Epidermal melanocyte (primary cell): ENCODE results near the gene ALG10B.
"Not testable (repeated sequence)": the region's sequence is repeated elsewhere in the genome, so short reads cannot be mapped to it uniquely, and the experiment has no call there.

Experiments used
- DNase-seq: peaks from one replicate; pipeline ENCODE4 v3.0.0; 2011; ENCODE audit warnings: low spot score; ENCODE audit not compliant: insufficient read length

The ALG10B gene

GRCh38 chr12:38316391-38317129 lies at the start of gene ALG10B:
Gene ALG10B, plus strand, starts transcription at chr12:38316774. Its CDS starts 120 bp downstream, at chr12:38316894.
- peak; percentile 64 for DNase-seq

DNA sequence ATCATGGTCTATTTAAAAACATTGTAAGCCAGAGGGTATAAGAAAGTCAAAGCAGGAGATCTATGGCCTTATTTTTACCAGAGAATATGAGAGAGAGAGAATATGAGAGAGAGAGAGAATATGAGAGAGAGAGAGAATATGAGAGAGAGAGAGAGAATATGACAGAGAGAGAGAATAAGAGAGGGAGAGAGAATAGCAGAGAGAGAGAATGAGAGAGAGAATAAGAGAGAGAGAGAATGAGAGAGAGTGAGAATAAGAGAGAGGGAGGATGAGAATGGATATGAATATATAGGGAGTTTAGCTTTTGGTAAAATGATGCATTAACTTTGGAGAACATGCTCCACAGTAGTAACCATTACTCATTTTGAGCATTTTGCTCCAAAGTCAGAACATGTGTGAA lies 48.0 kb upstream of the ALG10B start:
- no peak for DNase-seq

- DNase-seq, result no peak
These were observed 46.7 kb upstream of the ALG10B start for GRCh38 chr12:38269897-38270296.

GRCh38 chr12:38279756-38280155 lies 36.8 kb upstream of the ALG10B start:
- no peak for DNase-seq

GRCh38 chr12:38282886-38283285 lies 33.7 kb upstream of the ALG10B start:
- DNase-seq, result no peak

- no peak for DNase-seq
These were observed 27.2 kb upstream of the ALG10B start for GRCh38 chr12:38289396-38289795.

DNA sequence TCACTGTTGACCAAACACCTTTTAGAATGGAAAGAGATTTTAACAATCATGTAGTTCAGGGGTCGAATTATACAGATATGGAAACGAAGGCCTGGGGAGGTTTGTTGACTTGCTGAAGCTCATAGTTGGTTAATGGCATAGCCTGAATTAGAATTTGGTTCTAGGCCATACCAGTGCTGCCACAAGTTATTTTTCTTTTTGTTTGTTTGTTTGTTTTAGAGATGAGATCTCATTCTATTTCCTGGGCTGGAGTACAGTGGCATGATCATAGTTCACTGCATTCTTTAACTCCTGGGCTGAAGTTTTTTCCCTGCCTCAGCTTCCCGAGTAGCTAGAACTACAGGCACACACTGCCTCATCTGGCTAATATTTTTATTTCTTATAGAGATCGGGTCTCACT lies 25.4 kb upstream of the ALG10B start:
- DNase-seq, result no peak

- DNase-seq, result not testable (repeated sequence)
These were observed 13.6 kb upstream of the ALG10B start for GRCh38 chr12:38302972-38303371.

DNA sequence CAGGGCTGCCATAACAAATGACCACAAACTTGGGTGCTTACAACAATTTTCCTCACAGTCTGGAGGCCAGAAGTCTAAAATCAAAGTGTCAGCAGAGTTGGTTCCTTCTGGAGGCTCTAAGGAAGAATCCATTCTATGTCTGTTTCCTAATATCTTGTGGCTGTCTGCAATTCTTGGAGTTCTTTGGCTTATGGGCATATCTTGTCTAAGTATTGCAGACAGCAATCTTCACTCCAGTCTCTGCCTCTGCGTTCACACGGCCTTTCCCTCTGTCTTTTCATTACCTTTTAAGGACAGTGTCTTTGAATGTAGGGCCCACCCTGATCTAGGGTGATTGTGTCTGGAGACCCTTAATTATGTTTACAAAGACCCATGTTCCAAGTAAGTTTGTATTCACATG lies 5.4 kb downstream of the ALG10B start:
- DNase-seq, result not testable (repeated sequence)

- no peak for DNase-seq
These were observed 8.3 kb downstream of the ALG10B start for GRCh38 chr12:38324912-38325311.

- DNase-seq, result no peak
These were observed 10.8 kb downstream of the ALG10B start for GRCh38 chr12:38327356-38327755.

DNA sequence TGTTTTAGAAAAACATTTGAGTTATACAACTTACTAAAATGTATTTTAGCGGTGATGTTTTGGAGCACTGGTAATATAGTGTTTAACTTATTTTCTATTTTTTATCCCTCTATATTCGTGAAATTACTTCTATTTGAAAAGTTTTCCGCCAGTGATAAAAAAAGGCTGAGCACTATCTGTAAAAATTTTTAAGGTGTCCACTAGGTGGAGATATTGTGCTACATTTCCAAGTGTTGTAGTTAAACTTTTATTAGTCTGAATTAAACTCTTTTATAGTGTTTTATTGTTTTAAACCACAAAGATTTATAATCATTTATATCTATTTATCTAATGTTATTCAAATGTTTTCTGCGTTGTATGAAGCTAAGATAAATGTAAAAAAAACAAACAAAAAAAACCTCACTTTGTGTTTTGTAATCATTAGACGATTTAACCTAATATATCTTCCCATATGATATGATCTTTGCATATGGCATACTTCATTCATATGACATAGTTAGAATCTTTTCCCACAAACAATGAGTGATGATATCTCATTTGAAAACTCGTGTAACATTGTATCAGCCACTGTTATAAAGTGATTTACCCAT lies 11.8 kb downstream of the ALG10B start:
- no peak for DNase-seq

GRCh38 chr12:38330414-38330813 lies 13.8 kb downstream of the ALG10B start:
- DNase-seq, result not testable (repeated sequence)

GRCh38 chr12:38332814-38333213 lies 16.2 kb downstream of the ALG10B start:
- no peak for DNase-seq

DNA sequence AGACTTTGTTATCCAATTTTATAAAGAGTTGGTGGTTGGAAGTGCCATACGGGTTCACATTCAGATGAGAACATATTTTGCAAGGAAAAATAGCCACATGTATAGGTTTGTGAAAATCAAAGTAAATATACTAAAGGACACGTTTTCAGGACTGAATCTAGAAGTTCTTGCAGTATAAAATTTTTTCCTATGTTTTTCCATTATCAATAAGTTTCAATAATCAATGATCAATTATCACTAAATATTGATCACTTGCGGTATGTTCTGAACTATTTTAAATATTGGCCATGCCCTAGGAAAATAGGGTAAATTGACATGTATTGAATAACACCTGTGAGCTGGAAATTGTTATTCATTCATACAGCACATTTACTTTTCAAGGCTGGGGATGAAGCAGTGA lies 25.9 kb downstream of the ALG10B start:
- DNase-seq, result no peak

- not testable (repeated sequence) for DNase-seq
These were observed 26.7 kb downstream of the ALG10B start for GRCh38 chr12:38343256-38343655.

DNA sequence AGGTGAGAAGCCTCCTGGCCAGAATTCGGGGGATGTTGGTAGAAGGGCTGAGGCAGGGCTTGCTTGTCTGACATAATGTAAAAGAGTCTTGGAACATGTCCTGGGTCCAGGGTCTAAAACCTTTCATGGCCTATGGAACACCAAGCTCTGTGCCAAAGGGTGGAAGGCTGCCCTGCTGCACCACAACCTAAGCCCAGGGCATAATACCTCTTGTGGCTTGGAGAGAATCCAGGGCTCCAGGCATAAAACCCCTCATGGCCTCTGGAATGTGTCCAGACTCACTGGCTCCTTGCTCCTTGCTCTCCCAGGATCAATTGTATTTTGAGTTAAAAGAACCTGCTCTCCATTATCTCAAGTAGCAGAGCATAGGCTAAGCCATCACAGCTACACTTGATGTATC lies 27.3 kb downstream of the ALG10B start:
- not testable (repeated sequence) for DNase-seq

GRCh38 chr12:38350342-38351174 lies 34.0 kb downstream of the ALG10B start:
- DNase-seq, result no peak

DNA sequence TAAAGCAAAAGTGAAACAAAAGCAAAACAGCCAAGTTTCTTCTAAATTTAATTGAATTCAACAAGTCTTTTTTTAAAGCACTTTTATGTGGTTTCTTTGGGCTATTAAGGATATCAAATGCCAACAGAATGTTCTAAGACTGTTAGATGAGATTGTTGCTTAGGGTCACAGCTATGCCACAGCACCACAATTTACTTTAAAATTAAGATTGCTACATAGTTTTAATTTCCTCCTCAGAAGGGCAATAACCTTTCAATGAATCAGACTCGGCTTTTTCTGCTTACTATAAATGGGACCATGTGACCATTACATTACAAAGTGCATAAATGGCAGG lies 34.6 kb downstream of the ALG10B start:
- not testable (repeated sequence) for DNase-seq

- DNase-seq, result no peak
These were observed 50.9 kb downstream of the ALG10B start for GRCh38 chr12:38367506-38367905.

DNA sequence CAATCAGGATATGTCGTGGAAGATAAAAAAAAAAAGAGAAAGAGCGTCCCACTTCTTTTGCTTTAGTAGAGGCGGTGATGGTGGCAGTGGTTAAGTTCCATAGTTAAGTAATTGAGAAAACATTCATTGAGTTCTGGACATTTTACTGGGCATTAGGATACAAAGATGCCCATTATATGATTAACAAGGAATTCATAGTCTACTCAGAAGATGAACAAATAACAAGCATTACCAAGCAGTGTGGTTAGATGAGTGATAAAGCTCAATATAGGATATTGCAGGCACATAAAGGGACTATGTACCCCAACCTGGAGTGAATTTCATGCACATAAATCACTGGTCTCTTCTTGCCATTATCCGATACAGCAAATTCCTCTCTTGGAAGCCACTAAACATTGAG lies 53.7 kb downstream of the ALG10B start:
- no peak for DNase-seq

- no peak for DNase-seq
These were observed 57.2 kb downstream of the ALG10B start for GRCh38 chr12:38373784-38374183.
